Epithelial cell of esophagus (primary cell): Measurements from ENCODE around the gene ATP1A4.
A peak's percentile ranks its signal among the peaks of the same experiment; 100 is the strongest.
"Not testable (repeated sequence)": the region's sequence is repeated elsewhere in the genome, so short reads cannot be mapped to it uniquely, and the experiment has no call there.

Experiments used
- DNase-seq: peaks from one replicate; pipeline ENCODE4 v3.0.0; 2010; ENCODE audit warnings: low read depth
- H3K4me3 ChIP-seq: 2 replicates; pipeline ENCODE4 v1.5.1; 2011; ENCODE audit warnings: mild to moderate bottlenecking, low read length, control low read depth
- CTCF ChIP-seq: IDR thresholded peaks from 2 replicates; pipeline ENCODE4 v1.5.1; 2011; ENCODE audit warnings: low read depth, mild to moderate bottlenecking, low read length, control low read depth, inconsistent platforms; ENCODE audit not compliant: insufficient read depth; ENCODE audit errors: missing control alignments

ATP1A4 gene

GRCh38 chr1:160108888-160109662 lies 42.3 kb upstream of the ATP1A4 start:
- H3K4me3 ChIP-seq = no peak overlapping the region
- TF ChIP-seq CTCF = peak; percentile 46
- DNase-seq = peak; percentile 60

- peak; percentile 32 for DNase-seq
- H3K4me3 ChIP-seq = no peak overlapping the region
- no peak for TF ChIP-seq CTCF
Observed at GRCh38 chr1:160109686-160110085, 41.7 kb upstream of the ATP1A4 start.

- DNase-seq, H3K4me3 ChIP-seq: not testable (repeated sequence)
Observed at GRCh38 chr1:160111462-160111861, 39.9 kb upstream of the ATP1A4 start.

- no peak for DNase-seq
- no peak for TF ChIP-seq CTCF
- no peak overlapping the region for H3K4me3 ChIP-seq
Observed at GRCh38 chr1:160112357-160112756, 39.0 kb upstream of the ATP1A4 start.

GRCh38 chr1:160113407-160113806 lies 38.0 kb upstream of the ATP1A4 start:
- no peak overlapping the region for H3K4me3 ChIP-seq
- DNase-seq = no peak
- TF ChIP-seq CTCF = no peak

- DNase-seq = no peak
- H3K4me3 ChIP-seq = no peak overlapping the region
- no peak for TF ChIP-seq CTCF
Observed at GRCh38 chr1:160114085-160114484, 37.3 kb upstream of the ATP1A4 start.

GRCh38 chr1:160115545-160116282 lies 35.7 kb upstream of the ATP1A4 start, which contains the start of gene ATP1A2:
Gene ATP1A2, plus strand, starts transcription at chr1:160115759. Its CDS starts 103 bp downstream, at chr1:160115862.
- no peak within 1 kb of the TSS for H3K4me3 ChIP-seq
- DNase-seq = no peak
- TF ChIP-seq CTCF = no peak
